Measurements from ENCODE around the gene MRTFB. TPM values are rescaled to one million over a fixed set of nuclear protein-coding genes. Genes with fewer than 3 reads are reported as not detected.

The MRTFB gene
- total and polyA plus RNA-seq, 11 donors: 8.0 to 38.3 (median 25.3) TPM

DNA sequence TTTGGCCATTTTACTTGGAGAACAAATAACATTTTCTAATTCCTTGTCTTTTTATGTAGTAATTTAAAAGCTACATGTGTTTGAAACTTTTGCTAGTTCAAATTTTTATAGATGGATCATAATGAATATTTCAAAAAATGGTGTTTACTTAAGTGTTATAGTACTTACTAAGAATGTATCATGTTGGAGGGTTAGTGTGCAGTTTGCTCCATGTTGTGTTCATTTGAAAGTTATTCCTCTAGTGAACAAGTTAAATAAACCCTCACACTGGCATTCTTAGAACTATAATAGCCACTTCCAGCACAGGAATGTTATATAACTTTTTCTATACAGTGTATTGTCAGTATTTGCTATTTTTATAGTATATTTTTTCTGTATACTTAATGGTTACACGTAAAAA is 62.8 kb downstream of the MRTFB start:
- Histone ChIP-seq H3K27ac (no peak overlapping the region), H3K27me3 (no peaks in the 10 kb centered on the region), H3K4me1 (peaks cover 0 to 17% (median 5%) of the 10 kb centered on the region in 12 donors), H3K4me3 (no peak overlapping the region), H3K36me3 (no peaks in the 10 kb centered on the region), H3K9me3 (no peaks in the 10 kb centered on the region)
- DNase-seq (no peak), ATAC-seq (no peak)
- intact Hi-C loops (cut with DNase I): loop anchor here in 1 of 10 donors (5.0 kb wide), 1 partner anchor 53 kb away; no protein-coding TSS in a partner anchor
- no peak for TF ChIP-seq POLR2A (IDR thresholded peaks at IDR 0.05)
- TF ChIP-seq, protein P1, sequence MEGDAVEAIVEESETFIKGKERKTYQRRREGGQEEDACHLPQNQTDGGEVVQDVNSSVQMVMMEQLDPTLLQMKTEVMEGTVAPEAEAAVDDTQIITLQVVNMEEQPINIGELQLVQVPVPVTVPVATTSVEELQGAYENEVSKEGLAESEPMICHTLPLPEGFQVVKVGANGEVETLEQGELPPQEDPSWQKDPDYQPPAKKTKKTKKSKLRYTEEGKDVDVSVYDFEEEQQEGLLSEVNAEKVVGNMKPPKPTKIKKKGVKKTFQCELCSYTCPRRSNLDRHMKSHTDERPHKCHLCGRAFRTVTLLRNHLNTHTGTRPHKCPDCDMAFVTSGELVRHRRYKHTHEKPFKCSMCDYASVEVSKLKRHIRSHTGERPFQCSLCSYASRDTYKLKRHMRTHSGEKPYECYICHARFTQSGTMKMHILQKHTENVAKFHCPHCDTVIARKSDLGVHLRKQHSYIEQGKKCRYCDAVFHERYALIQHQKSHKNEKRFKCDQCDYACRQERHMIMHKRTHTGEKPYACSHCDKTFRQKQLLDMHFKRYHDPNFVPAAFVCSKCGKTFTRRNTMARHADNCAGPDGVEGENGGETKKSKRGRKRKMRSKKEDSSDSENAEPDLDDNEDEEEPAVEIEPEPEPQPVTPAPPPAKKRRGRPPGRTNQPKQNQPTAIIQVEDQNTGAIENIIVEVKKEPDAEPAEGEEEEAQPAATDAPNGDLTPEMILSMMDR (IDR thresholded peaks at IDR 0.05): no peak
- 84 to 95% (median 89%) methylated on average over 1 of the region's 1 CpG for WGBS, 4 donors

GRCh38 chr16:14135704-14136103 is 64.6 kb downstream of the MRTFB start:
- 97 to 99% (median 98%) methylated on average over 5 of the region's 5 CpGs for WGBS, 4 donors
- TF ChIP-seq, protein P1 (IDR thresholded peaks at IDR 0.05): no peak
- no peak for TF ChIP-seq POLR2A (IDR thresholded peaks at IDR 0.05)
- ATAC-seq: no peak
- H3K36me3 ChIP-seq: peaks cover 0 to 3% (median 2%) of the 10 kb centered on the region in 9 donors
- peaks cover 0 to 7% (median 0%) of the 10 kb centered on the region in 12 donors for H3K9me3 ChIP-seq
- no peaks in the 10 kb centered on the region for H3K27me3 ChIP-seq
- intact Hi-C loops (cut with DNase I): no loop called here
- no peak overlapping the region for H3K4me3 ChIP-seq
- H3K27ac ChIP-seq: no peak overlapping the region
- peaks cover 0 to 12% (median 1%) of the 10 kb centered on the region in 12 donors for H3K4me1 ChIP-seq
- no peak for DNase-seq

DNA sequence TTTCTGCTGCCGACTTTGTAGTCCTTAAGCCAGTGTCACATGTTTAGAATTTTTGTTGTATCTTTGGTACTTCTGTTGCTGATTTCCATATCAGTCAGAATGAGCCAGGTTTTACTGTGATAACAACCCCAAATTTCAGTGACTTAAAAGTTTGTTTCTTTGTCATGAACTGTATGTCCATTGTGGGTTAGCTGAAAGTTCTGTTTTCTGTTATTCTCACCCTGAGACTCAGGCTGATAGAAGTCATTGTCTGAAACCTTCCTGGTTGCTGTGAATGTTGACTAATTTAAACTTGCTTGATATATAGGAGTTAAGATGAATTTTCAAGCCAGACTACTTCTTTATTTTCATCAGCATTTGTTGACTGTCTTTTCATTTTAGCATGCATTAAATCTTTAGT is 68.8 kb downstream of the MRTFB start:
- H3K4me1 ChIP-seq: no peaks in the 10 kb centered on the region
- peaks cover 0 to 7% (median 0%) of the 10 kb centered on the region in 12 donors for H3K9me3 ChIP-seq
- WGBS, 4 donors: 54 to 72% (median 67%) methylated on average over 1 of the region's 1 CpG
- no peak for ATAC-seq
- TF ChIP-seq, protein P1 (IDR thresholded peaks at IDR 0.05): no peak
- no peak for TF ChIP-seq POLR2A (IDR thresholded peaks at IDR 0.05)
- no peak overlapping the region for H3K27ac ChIP-seq
- no peak for DNase-seq
- intact Hi-C loops (cut with DNase I): loop anchor here in 1 of 10 donors (5.0 kb wide), 1 partner anchor 42 kb away; no protein-coding TSS in a partner anchor
- no peaks in the 10 kb centered on the region for H3K27me3 ChIP-seq
- no peak overlapping the region for H3K4me3 ChIP-seq
- peaks cover 0 to 17% (median 5%) of the 10 kb centered on the region in 9 donors for H3K36me3 ChIP-seq

GRCh38 chr16:14140923-14141322 is 69.8 kb downstream of the MRTFB start:
- TF ChIP-seq, protein P1 (IDR thresholded peaks at IDR 0.05): no peak
- no peak for TF ChIP-seq POLR2A (IDR thresholded peaks at IDR 0.05)
- DNase-seq: no peak

More at GRCh38 chr16:14140923-14141322, 69.8 kb downstream of the MRTFB start:
- H3K27ac ChIP-seq: no peak overlapping the region
- H3K27me3 ChIP-seq: no peaks in the 10 kb centered on the region
- H3K9me3 ChIP-seq: peaks cover 0 to 7% (median 0%) of the 10 kb centered on the region in 12 donors
- H3K4me3 ChIP-seq: no peak overlapping the region
- ATAC-seq: no peak
- H3K4me1 ChIP-seq: peaks cover 0 to 7% (median 0%) of the 10 kb centered on the region in 12 donors
- intact Hi-C loops (cut with DNase I): loop anchor here in 1 of 10 donors (5.0 kb wide), 1 partner anchor 41 kb away; no protein-coding TSS in a partner anchor
- peaks cover 0 to 17% (median 5%) of the 10 kb centered on the region in 9 donors for H3K36me3 ChIP-seq
- WGBS, 4 donors: 94 to 97% (median 96%) methylated on average over 5 of the region's 5 CpGs
